Transverse colon (tissue), 4 donors: ENCODE data around the gene RPTOR. TPM values are rescaled to one million over a fixed set of nuclear protein-coding genes. Genes with fewer than 3 reads are reported as not detected.

Experiments used
- DNase-seq: peaks from one replicate; pipeline ENCODE4 v3.0.0-alpha.2; 2019
- H3K27ac ChIP-seq, 4 donors: fragments of 200-600 bp; sonication (generic); 2 replicates each; pipeline ENCODE4 v1.5.1; 2016 to 2018; ENCODE audit warnings: inconsistent platforms in 4 of 4
- H3K27me3 ChIP-seq: fragments of 200-600 bp; sonication (generic); 2 replicates; pipeline ENCODE4 v1.5.1; 2017; ENCODE audit warnings: inconsistent platforms
- H3K36me3 ChIP-seq, 4 donors: fragments of 200-600 bp; sonication (generic); 2 replicates each; pipeline ENCODE4 v1.5.1; 2017 to 2019; ENCODE audit warnings: inconsistent platforms in 4 of 4
- H3K4me1 ChIP-seq, 4 donors: fragments of 200-600 bp; sonication (generic); 2 replicates each; pipeline ENCODE4 v1.5.1; 2017 to 2020; ENCODE audit warnings: inconsistent platforms in 4 of 4
- H3K4me3 ChIP-seq, 4 donors: fragments of 200-600 bp; sonication (generic); 1 replicate in 1 of 4; 2 replicates in 3 of 4; pipeline versions ENCODE4 v1.5.1 to v1.6.1; 2017 to 2019; ENCODE audit warnings: inconsistent platforms in 4 of 4
- H3K9me3 ChIP-seq, 2 donors: fragments of 200-600 bp; sonication (generic); 2 replicates each; pipeline ENCODE4 v1.5.1; 2017 to 2019; ENCODE audit warnings: inconsistent platforms in 2 of 2
- EP300 ChIP-seq: sonication (generic); formaldehyde crosslinking; IDR thresholded peaks from one replicate; pipeline ENCODE4 v1.6.1; 2017; ENCODE audit warnings: antibody characterized with exemption, low read depth
- POLR2A ChIP-seq: fragments of 450-650 bp; IDR thresholded peaks from one replicate; pipeline ENCODE4 v1.6.1; 2016; ENCODE audit warnings: antibody characterized with exemption, mild to moderate bottlenecking, moderate library complexity
- POLR2AphosphoS5 ChIP-seq, 3 donors: sonication (generic); formaldehyde crosslinking; IDR thresholded peaks; one replicate each; pipeline ENCODE4 v1.6.1; 2016; ENCODE audit warnings: antibody characterized with exemption in 3 of 3
- WGBS, 2 donors: methylation state at CpG; one replicate each; pipeline ENCODE4 v1.1.5; 2018; ENCODE audit warnings: low coverage in 1 of 2; 5-methylcytosine and 5-hydroxymethylcytosine counted together
- in situ Hi-C, 4 donors: fragments of 200-750 bp; cut with MboI; loops; one replicate each; pipeline versions ENCODE4 v1.15.0 to v1.15.1; 2017; ENCODE audit warnings: low sequenced_read_pairs in 3 of 4, low pct_ligation_motif_present in 1 of 4, low pct_unique_long_range_greater_than_20kb in 1 of 4
- intact Hi-C: fragments of 100-400 bp; cut with DNase I; formaldehyde crosslinking; loops from one replicate; pipeline ENCODE4 v1.15.1; 2023; ENCODE audit warnings: low total_unique reads
- total RNA-seq, 4 donors: library from RNA; depleted of rRNA; stranded (reverse); fragments of >200 nt; gene quantifications; one replicate each; pipeline ENCODE4 v1.1.0, GENCODE V29; 2016
- TF ChIP-seq, protein P1 (sequence below), 5 experiments: fragments of 200-600 bp in 3 of 5; fragments of 450-650 bp in 2 of 5; sonication (generic) in 3 of 5; IDR thresholded peaks; 1 replicate in 2 of 5; 2 replicates in 3 of 5; pipeline ENCODE4 v1.5.1; 2016 to 2017; ENCODE audit warnings: antibody characterized with exemption in 5 of 5, inconsistent platforms in 3 of 5, mild to moderate bottlenecking in 2 of 5, moderate library complexity in 1 of 5

Gene RPTOR
- total RNA-seq, 4 donors from 2014 or later: 28.9 to 79.3 (median 48.0) TPM

DNA sequence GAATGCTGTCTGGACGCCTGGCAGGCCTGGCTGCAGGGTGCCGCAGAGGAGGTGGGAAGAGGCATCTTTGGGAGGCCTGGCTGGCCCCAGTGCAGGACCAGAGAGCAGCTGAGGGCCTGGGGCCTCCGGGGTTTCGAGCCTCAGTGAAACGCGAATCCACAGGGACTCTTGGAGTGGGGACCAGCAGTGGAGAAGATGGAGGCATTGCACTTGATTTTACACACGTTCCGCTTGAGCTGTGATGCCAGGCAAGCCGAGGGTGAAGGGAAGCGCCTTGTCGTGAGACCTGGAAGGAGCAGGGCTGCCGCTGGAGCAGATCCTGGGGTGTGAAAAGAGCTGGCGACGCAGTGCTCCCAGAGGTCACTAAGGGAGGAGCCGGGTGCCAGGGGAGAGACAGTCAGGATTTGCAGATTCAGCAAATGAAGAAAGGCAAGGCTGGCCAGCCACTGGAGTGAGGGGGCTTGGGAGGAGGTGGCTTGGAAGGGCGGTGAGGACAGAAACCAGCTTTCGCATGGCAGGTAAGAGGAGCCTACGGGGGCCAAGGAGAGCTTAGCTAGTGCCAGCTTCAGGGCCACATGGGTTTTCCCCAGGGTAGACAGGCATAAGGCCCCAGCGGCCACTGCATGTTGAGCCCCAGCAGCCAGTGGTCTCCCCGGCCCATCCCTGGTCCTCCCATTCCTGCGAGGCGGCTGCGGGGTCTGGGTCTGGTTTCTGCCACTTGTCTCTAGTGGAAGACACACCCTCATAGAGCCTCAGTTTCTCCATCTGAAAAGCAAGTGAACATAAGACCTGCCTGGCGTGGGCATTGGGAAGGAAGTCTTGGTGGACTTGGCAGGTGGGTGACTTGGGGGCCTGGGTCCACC lies 271.8 kb downstream of the RPTOR start:
- H3K4me1 ChIP-seq: no peaks in the 10 kb centered on the region
- TF ChIP-seq, protein P1, sequence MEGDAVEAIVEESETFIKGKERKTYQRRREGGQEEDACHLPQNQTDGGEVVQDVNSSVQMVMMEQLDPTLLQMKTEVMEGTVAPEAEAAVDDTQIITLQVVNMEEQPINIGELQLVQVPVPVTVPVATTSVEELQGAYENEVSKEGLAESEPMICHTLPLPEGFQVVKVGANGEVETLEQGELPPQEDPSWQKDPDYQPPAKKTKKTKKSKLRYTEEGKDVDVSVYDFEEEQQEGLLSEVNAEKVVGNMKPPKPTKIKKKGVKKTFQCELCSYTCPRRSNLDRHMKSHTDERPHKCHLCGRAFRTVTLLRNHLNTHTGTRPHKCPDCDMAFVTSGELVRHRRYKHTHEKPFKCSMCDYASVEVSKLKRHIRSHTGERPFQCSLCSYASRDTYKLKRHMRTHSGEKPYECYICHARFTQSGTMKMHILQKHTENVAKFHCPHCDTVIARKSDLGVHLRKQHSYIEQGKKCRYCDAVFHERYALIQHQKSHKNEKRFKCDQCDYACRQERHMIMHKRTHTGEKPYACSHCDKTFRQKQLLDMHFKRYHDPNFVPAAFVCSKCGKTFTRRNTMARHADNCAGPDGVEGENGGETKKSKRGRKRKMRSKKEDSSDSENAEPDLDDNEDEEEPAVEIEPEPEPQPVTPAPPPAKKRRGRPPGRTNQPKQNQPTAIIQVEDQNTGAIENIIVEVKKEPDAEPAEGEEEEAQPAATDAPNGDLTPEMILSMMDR (IDR thresholded peaks at IDR 0.05): no peak
- no peak for TF ChIP-seq POLR2A
- no peak for TF ChIP-seq POLR2AphosphoS5 (IDR thresholded peaks at IDR 0.05)
- TF ChIP-seq EP300: no peak
- 90 to 95% methylated on average over 2 to 20 of the region's 24 CpGs for WGBS, 2 donors
- H3K36me3 ChIP-seq: no peaks in the 10 kb centered on the region
- DNase-seq: no peak
- intact Hi-C loops (no loop called here), in situ Hi-C loops (no loop called here)
- H3K27me3 ChIP-seq: no peaks in the 10 kb centered on the region
- no peak overlapping the region for H3K4me3 ChIP-seq
- no peak overlapping the region for H3K27ac ChIP-seq
- no peaks in the 10 kb centered on the region for H3K9me3 ChIP-seq

DNA sequence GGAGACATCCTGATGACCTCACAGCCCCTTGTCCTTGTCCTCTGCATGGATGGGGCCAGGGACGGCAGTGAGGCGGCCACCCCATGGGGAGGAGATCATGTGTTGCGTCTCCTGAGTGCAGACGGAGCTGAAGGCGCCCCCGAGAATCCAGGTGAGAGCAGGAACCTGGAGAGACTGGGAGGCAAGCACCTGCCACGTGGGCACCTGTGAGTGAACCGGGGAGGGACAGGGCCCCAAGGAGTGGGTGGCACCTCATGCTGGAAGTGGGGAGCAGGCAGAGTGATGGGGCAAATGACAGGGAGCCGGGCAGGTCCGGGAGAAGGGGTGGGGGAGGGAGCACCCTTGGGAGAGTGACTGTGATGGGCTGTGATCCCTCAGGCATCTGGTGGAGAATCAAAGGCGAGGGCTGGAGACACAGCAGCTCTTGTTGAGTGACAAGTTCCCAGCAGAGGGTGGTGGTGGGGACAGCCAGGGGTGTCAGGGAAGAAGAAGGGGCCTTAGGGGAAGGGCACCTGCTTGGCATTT lies 272.7 kb downstream of the RPTOR start:
- intact Hi-C loops: no loop called here
- in situ Hi-C loops: no loop called here
- no peak for TF ChIP-seq POLR2A
- TF ChIP-seq EP300: no peak
- no peak for TF ChIP-seq POLR2AphosphoS5 (IDR thresholded peaks at IDR 0.05)
- TF ChIP-seq, protein P1 (IDR thresholded peaks at IDR 0.05): no peak
- no peaks in the 10 kb centered on the region for H3K36me3 ChIP-seq
- H3K27ac ChIP-seq: no peak overlapping the region
- no peak overlapping the region for H3K4me3 ChIP-seq
- no peaks in the 10 kb centered on the region for H3K9me3 ChIP-seq
- 82 to 95% methylated on average over 2 to 11 of the region's 11 CpGs for WGBS, 2 donors
- no peaks in the 10 kb centered on the region for H3K27me3 ChIP-seq
- DNase-seq: no peak
- H3K4me1 ChIP-seq: no peaks in the 10 kb centered on the region

DNA sequence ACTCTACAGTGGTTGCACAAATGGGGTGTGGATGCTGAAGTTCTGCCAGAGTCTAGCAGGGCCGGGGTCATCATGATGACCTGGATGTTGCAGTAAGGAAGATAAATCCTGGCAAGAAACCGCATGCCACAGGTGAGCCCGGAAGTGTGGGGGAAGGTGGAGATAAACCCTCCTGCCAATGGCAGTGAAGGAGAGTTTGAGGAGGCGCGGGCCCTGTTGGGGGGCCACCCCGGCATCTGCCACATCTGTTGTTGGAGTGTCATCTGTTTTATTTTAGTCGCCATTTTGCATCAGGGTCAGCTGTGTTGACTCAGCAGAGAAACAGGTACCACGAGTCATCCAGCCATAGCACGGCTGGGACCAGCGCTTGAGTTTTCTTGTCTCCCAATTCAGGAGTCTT lies 273.2 kb downstream of the RPTOR start:
- intact Hi-C loops: no loop called here
- Histone ChIP-seq H3K4me1 (no peaks in the 10 kb centered on the region), H3K36me3 (no peaks in the 10 kb centered on the region), H3K27me3 (no peaks in the 10 kb centered on the region), H3K4me3 (no peak overlapping the region), H3K27ac (no peak overlapping the region), H3K9me3 (no peaks in the 10 kb centered on the region)
- 67 to 82% methylated on average over 3 to 10 of the region's 10 CpGs for WGBS, 2 donors
- no peak for DNase-seq
- TF ChIP-seq POLR2A (no peak), POLR2AphosphoS5 (IDR thresholded peaks at IDR 0.05) (no peak), EP300 (no peak)
- TF ChIP-seq, protein P1 (IDR thresholded peaks at IDR 0.05): no peak
- in situ Hi-C loops: no loop called here

DNA sequence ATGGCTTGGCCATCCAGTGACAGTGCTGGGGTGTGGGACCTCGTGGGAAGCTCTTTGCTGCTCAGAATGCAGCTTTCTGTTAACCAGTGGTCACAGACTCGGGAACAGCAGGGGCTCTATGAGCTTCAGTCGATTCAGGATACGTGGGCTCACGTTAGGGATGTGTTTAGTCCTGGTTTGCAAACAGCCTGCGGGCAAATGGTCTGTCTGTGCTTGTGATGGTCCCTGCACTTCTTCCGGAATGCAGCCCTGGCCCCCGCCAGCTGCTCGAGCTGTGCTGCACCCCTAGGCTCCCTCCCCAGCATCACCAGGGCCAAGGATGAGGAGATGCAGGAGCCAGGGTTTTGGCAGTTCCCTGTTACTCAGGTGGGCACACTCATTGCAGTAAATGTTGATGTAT lies 274.2 kb downstream of the RPTOR start:
- Histone ChIP-seq H3K4me1 (no peaks in the 10 kb centered on the region), H3K4me3 (no peak overlapping the region), H3K36me3 (peaks cover 0 to 2% (median 0%) of the 10 kb centered on the region in 4 donors), H3K9me3 (no peaks in the 10 kb centered on the region), H3K27me3 (no peaks in the 10 kb centered on the region), H3K27ac (no peak overlapping the region)
- intact Hi-C loops (no loop called here), in situ Hi-C loops (no loop called here)
- 91 to 100% methylated on average over 2 to 9 of the region's 9 CpGs for WGBS, 2 donors
- no peak for TF ChIP-seq POLR2A
- no peak for TF ChIP-seq POLR2AphosphoS5 (IDR thresholded peaks at IDR 0.05)
- TF ChIP-seq EP300: no peak
- TF ChIP-seq, protein P1 (IDR thresholded peaks at IDR 0.05): no peak
- peak; percentile 2 for DNase-seq
